H1 (cell line): ENCODE data around the gene POU2AF3. TPM values are rescaled to one million over a fixed set of nuclear protein-coding genes. Genes with fewer than 3 reads are reported as not detected.

Experiments
- CTCF ChIA-PET: fragments of 300-600 bp; sonication (Branson Sonifier 250); formaldehyde crosslinking; loops from one replicate; lab custom pipeline; 2021; ENCODE audit not compliant: partially characterized antibody; lab: Charles Lee
- POLR2A ChIA-PET: fragments of 300-600 bp; sonication (Branson Sonifier 250); formaldehyde crosslinking; loops from one replicate; lab custom pipeline; 2021; ENCODE audit warnings: inconsistent platforms; ENCODE audit not compliant: partially characterized antibody; lab: Charles Lee
- DNase-seq, 2 experiments: peaks; one replicate each; pipeline versions ENCODE4 v3.0.0 to v3.0.0-alpha.2; 2010 to 2022; ENCODE audit warnings: low spot score in 2 of 2, low read depth in 1 of 2, mixed read lengths in 1 of 2
- FAIRE-seq: peaks from 2 replicates; lab custom pipeline; 2011; peaks lifted over from hg19 to GRCh38; lab: Jason Lieb, UNC
- H2AFZ ChIP-seq: 2 replicates; pipeline ENCODE4 v1.8.1; 2012; ENCODE audit warnings: low read length, inconsistent platforms
- H2AK5ac ChIP-seq: 2 replicates; pipeline ENCODE4 v1.6.1; 2013; ENCODE audit warnings: low read depth, low read length
- H2BK120ac ChIP-seq: replicated peaks from 2 replicates; pipeline ENCODE3; 2013; ENCODE audit warnings: low read depth, low read length, inconsistent platforms
- H2BK12ac ChIP-seq: 2 replicates; pipeline ENCODE4 v1.6.1; 2013; ENCODE audit warnings: low read depth, low read length
- H2BK15ac ChIP-seq: 2 replicates; pipeline ENCODE4 v1.6.1; 2013; ENCODE audit warnings: low read length
- H2BK20ac ChIP-seq: 2 replicates; pipeline ENCODE4 v1.6.1; 2013; ENCODE audit warnings: low read length
- H2BK5ac ChIP-seq: 2 replicates; pipeline ENCODE4 v1.6.1; 2013; ENCODE audit warnings: low read depth, low read length
- H3K14ac ChIP-seq: 2 replicates; pipeline ENCODE4 v1.6.1; 2013; ENCODE audit warnings: inconsistent platforms; ENCODE audit not compliant: insufficient read length
- H3K18ac ChIP-seq: 2 replicates; pipeline ENCODE4 v1.6.1; 2013; ENCODE audit warnings: low read length; ENCODE audit errors: extremely low read depth
- H3K23ac ChIP-seq: 2 replicates; pipeline ENCODE4 v1.6.1; 2013; ENCODE audit warnings: inconsistent platforms; ENCODE audit not compliant: insufficient read length
- H3K23me2 ChIP-seq: 2 replicates; pipeline ENCODE4 v1.6.1; 2013; ENCODE audit warnings: low read depth, low read length
- H3K27ac ChIP-seq: 2 replicates; pipeline ENCODE4 v1.6.1; 2011; ENCODE audit warnings: low read depth, low read length, inconsistent platforms
- H3K27me3 ChIP-seq, 4 experiments: replicated peaks in 1 of 4; 1 replicate in 1 of 4; 2 replicates in 3 of 4; pipeline versions ENCODE4 v1.6.1 to v1.8.1; 2011 to 2013; ENCODE audit warnings: low read length in 3 of 4, mild to moderate bottlenecking in 3 of 4, inconsistent platforms in 2 of 4, mixed read lengths in 2 of 4, moderate library complexity in 1 of 4; ENCODE audit not compliant: control insufficient read depth in 3 of 4, insufficient read depth in 3 of 4; ENCODE audit errors: extremely low read depth in 1 of 4
- H3K36me3 ChIP-seq, 4 experiments: 2 replicates each; pipeline versions ENCODE4 v1.6.1 to v1.8.1; 2011 to 2013; ENCODE audit warnings: mild to moderate bottlenecking in 4 of 4, low read length in 3 of 4, moderate library complexity in 2 of 4, control low read depth in 1 of 4, inconsistent platforms in 1 of 4; ENCODE audit not compliant: insufficient read depth in 4 of 4, control insufficient read depth in 2 of 4
- H3K4ac ChIP-seq: replicated peaks from 2 replicates; pipeline ENCODE3; 2013; ENCODE audit warnings: low read length, low read depth, mixed read lengths, inconsistent platforms; ENCODE audit not compliant: insufficient read length
- H3K4me1 ChIP-seq, 4 experiments: replicated peaks in 1 of 4; 1 replicate in 1 of 4; 2 replicates in 3 of 4; pipeline versions ENCODE4 v1.6.1 to v1.8.1; 2011 to 2013; ENCODE audit warnings: low read length in 3 of 4, inconsistent platforms in 2 of 4, mixed read lengths in 1 of 4; ENCODE audit not compliant: insufficient read depth in 4 of 4, control insufficient read depth in 3 of 4
- H3K4me2 ChIP-seq, 2 experiments: 2 replicates each; pipeline versions ENCODE4 v1.6.1 to v1.8.1; 2011 to 2013; ENCODE audit warnings: low read depth in 2 of 2, low read length in 2 of 2, control low read depth in 1 of 2, inconsistent platforms in 1 of 2, mild to moderate bottlenecking in 1 of 2; ENCODE audit not compliant: insufficient read depth in 1 of 2
- H3K4me3 ChIP-seq, 4 experiments: fragments of 200-600, 300-600 bp in 1 of 4; sonication (generic), shearing (Covaris generic), sonication (Bioruptor Twin) in 1 of 4; 2 replicates each; pipeline versions ENCODE4 v1.5.1 to v1.8.1; 2011 to 2016; ENCODE audit warnings: low read length in 4 of 4, low read depth in 3 of 4, control low read depth in 2 of 4, inconsistent platforms in 2 of 4, mild to moderate bottlenecking in 2 of 4, mixed read lengths in 1 of 4, moderate library complexity in 1 of 4; ENCODE audit not compliant: insufficient read depth in 2 of 4; ENCODE audit errors: extremely low read depth in 1 of 4
- H3K56ac ChIP-seq: replicated peaks from 2 replicates; pipeline ENCODE3; 2013; ENCODE audit warnings: low read depth, mild to moderate bottlenecking, mixed read lengths, low read length, inconsistent platforms; ENCODE audit not compliant: insufficient read length
- H3K79me1 ChIP-seq: 2 replicates; pipeline ENCODE4 v1.6.1; 2013; ENCODE audit warnings: low read depth, low read length, control low read depth
- H3K79me2 ChIP-seq, 2 experiments: 2 replicates each; pipeline versions ENCODE4 v1.6.1 to v1.8.1; 2012 to 2013; ENCODE audit warnings: low read length in 2 of 2, mild to moderate bottlenecking in 2 of 2, inconsistent platforms in 1 of 2; ENCODE audit not compliant: insufficient read depth in 2 of 2, control insufficient read depth in 1 of 2
- H3K9ac ChIP-seq, 4 experiments: replicated peaks in 1 of 4; 1 replicate in 1 of 4; 2 replicates in 3 of 4; pipeline versions ENCODE4 v1.6.1 to v1.8.1; 2011 to 2013; ENCODE audit warnings: low read depth in 3 of 4, low read length in 3 of 4, control low read depth in 2 of 4, mild to moderate bottlenecking in 2 of 4, moderate library complexity in 2 of 4, inconsistent platforms in 1 of 4; ENCODE audit errors: extremely low read depth in 1 of 4
- H3K9me3 ChIP-seq, 2 experiments: 2 replicates each; pipeline versions ENCODE4 v1.6.1 to v1.8.1; 2012 to 2013; ENCODE audit warnings: mild to moderate bottlenecking in 2 of 2, moderate library complexity in 2 of 2, control low read depth in 1 of 2, inconsistent platforms in 1 of 2, low read depth in 1 of 2, low read length in 1 of 2, mixed read lengths in 1 of 2; ENCODE audit not compliant: insufficient read depth in 2 of 2
- H4K20me1 ChIP-seq, 2 experiments: replicated peaks in 1 of 2; 2 replicates each; pipeline versions ENCODE3 to v1.8.1; 2011 to 2013; ENCODE audit warnings: inconsistent platforms in 2 of 2, low read length in 2 of 2, mild to moderate bottlenecking in 1 of 2; ENCODE audit not compliant: insufficient read depth in 2 of 2, control insufficient read depth in 1 of 2
- H4K5ac ChIP-seq: 2 replicates; pipeline ENCODE4 v1.6.1; 2013; ENCODE audit warnings: low read length, low read depth, mixed read lengths, inconsistent platforms; ENCODE audit not compliant: insufficient read length
- H4K8ac ChIP-seq: 2 replicates; pipeline ENCODE4 v1.8.0; 2013; ENCODE audit warnings: mild to moderate bottlenecking, moderate library complexity, low read length, inconsistent platforms; ENCODE audit not compliant: insufficient read depth; ENCODE audit errors: extremely low read depth
- H4K91ac ChIP-seq: replicated peaks from 2 replicates; pipeline ENCODE3; 2013; ENCODE audit warnings: low read length, mixed read lengths, inconsistent platforms; ENCODE audit not compliant: insufficient read length
- JUN ChIP-seq: IDR thresholded peaks from 2 replicates; pipeline ENCODE4 v1.6.1; 2011; ENCODE audit warnings: low read depth, mild to moderate bottlenecking, improper control_type of control experiment, low read length
- KDM1A ChIP-seq: fragments of 200-600, 300-600 bp; sonication (generic); IDR thresholded peaks from 2 replicates; pipeline ENCODE4 v1.7.1; 2016; ENCODE audit warnings: mild to moderate bottlenecking, low read length, borderline replicate concordance
- WGBS, 2 experiments: shearing (Covaris generic) in 1 of 2; methylation state at CpG; one replicate each; pipeline versions ENCODE4 v1.1.6 to v1.1.7; 2013 to 2015; ENCODE audit warnings: low lambda C conversion rate in 2 of 2, mixed read lengths in 2 of 2, inconsistent platforms in 1 of 2, low coverage in 1 of 2, missing lambda C conversion rate in 1 of 2; ENCODE audit not compliant: insufficient replicate concordance in 2 of 2, insufficient coverage in 1 of 2, insufficient read length in 1 of 2; ENCODE audit errors: extremely low coverage in 1 of 2, missing lambda C conversion rate in 1 of 2; 5-methylcytosine and 5-hydroxymethylcytosine counted together
- polyA plus RNA-seq, 7 experiments: library from polyadenylated mRNA; depleted of rRNA in 3 of 7; stranded (reverse) in 5 of 7; unstranded in 2 of 7; fragments of >200 nt in 5 of 7; fragments of 200-250 nt in 2 of 7; gene quantifications; 1 replicate in 5 of 7; 2 replicates in 1 of 7; 4 replicates in 1 of 7; pipeline versions ENCODE4 v1.2.1 to v1.2.3, GENCODE V29; 2011 to 2013; ENCODE audit warnings: missing spikeins in 2 of 7, mixed read lengths in 2 of 7
- total RNA-seq: library from RNA; stranded (reverse); fragmentation: NEBNext Ultra II Directional; extraction: Animal tissue kit (Norgen Biotek cat#: 25700); gene quantifications from 2 replicates; pipeline ENCODE4 v1.2.1, GENCODE V29; 2021

Gene POU2AF3
- total and polyA plus RNA-seq, 2 of the 8 experiments (the other 6 are each of a cell fraction or from before 2014, with no cell fraction given): 1.2 to 5.7 TPM

GRCh38 chr11:111259896-111260295, 38.5 kb upstream of the POU2AF3 start:
- 90% methylated on average over 4 of the region's 4 CpGs; no CpG with 5 or more reads in 1 of the 2 experiments for WGBS, 2 experiments
- DNase-seq (no peak), FAIRE-seq (no peak)
- no peak overlapping the region for H2AK5ac ChIP-seq
- no peak overlapping the region for H3K23ac ChIP-seq
- H3K4ac ChIP-seq: no peak overlapping the region
- H3K79me2 ChIP-seq: no peaks in the 10 kb centered on the region
- H2BK15ac ChIP-seq: no peak overlapping the region
- H4K8ac ChIP-seq: no peak overlapping the region
- no peaks in the 10 kb centered on the region for H3K79me1 ChIP-seq
- H3K14ac ChIP-seq: no peak overlapping the region
- H3K27me3 ChIP-seq: no peaks in the 10 kb centered on the region; a peak in 1 of 7 replicates
- no peaks in the 10 kb centered on the region for H3K9me3 ChIP-seq
- no peaks in the 10 kb centered on the region for H3K4me1 ChIP-seq
- H2AFZ ChIP-seq: no peak overlapping the region
- no peak overlapping the region for H3K4me3 ChIP-seq
- no peak overlapping the region for H3K27ac ChIP-seq
- no peak overlapping the region for H3K18ac ChIP-seq
- H3K36me3 ChIP-seq: no peaks in the 10 kb centered on the region
- H4K5ac ChIP-seq: no peak overlapping the region
- H2BK5ac ChIP-seq: no peak overlapping the region
- no peak overlapping the region for H3K56ac ChIP-seq
- H3K9ac ChIP-seq: no peak overlapping the region
- no peaks in the 10 kb centered on the region for H4K20me1 ChIP-seq
- no peak overlapping the region for H2BK20ac ChIP-seq
- ChIA-PET POLR2A (no interaction called here), CTCF (no interaction called here)
- H2BK12ac ChIP-seq: no peak overlapping the region
- H3K23me2 ChIP-seq: no peaks in the 10 kb centered on the region
- no peak overlapping the region for H2BK120ac ChIP-seq
- H4K91ac ChIP-seq: no peak overlapping the region
- no peak overlapping the region for H3K4me2 ChIP-seq
- TF ChIP-seq JUN (no peak), KDM1A (no peak)
